Measurements from ENCODE around the gene PCYT1A.
"Not testable (repeated sequence)": the region's sequence is repeated elsewhere in the genome, so short reads cannot be mapped to it uniquely, and the experiment has no call there.

The PCYT1A gene

DNA sequence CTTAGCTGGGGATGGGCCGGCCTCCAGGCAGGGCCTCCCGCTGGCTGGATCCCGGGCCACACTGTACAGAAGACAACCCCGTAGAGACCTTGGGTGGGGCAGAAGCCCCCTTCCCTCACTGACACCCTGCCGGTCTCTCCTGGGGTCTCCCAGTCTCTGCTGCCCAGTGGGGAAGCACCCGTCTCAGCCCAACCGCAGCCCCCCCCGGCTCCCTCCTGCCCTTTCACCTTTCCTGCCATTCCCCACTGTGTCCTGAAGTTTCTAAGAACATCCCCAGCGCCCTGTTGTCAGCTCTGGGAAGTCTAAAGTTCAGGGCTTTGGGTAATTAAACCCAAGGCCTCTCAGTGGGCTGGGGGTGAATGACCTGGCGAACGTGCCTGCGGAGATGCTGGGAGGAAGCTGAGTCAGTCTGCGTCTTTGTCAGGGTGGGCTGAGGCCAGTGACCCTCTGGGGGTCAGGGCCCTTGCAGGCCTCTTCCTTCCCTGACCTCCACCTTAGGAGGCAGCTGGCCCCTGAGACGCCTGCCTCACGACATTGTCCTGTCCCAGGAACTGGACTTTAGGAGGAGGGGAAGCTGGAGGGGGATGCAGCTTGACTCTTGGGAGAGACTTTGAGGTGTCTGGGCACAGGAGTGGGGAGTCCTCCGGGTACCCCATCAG, 72.6 kb downstream of the PCYT1A start:
- no peak for DNase-seq (ENCODE audit: low read depth)
- no peak overlapping the region for H3K4me3 ChIP-seq (ENCODE audit: low read depth, low read length)
- TF ChIP-seq, protein P1, sequence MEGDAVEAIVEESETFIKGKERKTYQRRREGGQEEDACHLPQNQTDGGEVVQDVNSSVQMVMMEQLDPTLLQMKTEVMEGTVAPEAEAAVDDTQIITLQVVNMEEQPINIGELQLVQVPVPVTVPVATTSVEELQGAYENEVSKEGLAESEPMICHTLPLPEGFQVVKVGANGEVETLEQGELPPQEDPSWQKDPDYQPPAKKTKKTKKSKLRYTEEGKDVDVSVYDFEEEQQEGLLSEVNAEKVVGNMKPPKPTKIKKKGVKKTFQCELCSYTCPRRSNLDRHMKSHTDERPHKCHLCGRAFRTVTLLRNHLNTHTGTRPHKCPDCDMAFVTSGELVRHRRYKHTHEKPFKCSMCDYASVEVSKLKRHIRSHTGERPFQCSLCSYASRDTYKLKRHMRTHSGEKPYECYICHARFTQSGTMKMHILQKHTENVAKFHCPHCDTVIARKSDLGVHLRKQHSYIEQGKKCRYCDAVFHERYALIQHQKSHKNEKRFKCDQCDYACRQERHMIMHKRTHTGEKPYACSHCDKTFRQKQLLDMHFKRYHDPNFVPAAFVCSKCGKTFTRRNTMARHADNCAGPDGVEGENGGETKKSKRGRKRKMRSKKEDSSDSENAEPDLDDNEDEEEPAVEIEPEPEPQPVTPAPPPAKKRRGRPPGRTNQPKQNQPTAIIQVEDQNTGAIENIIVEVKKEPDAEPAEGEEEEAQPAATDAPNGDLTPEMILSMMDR (IDR thresholded peaks at IDR 0.05; ENCODE audit: insufficient read depth, low read depth, low read length, missing control alignments) = no peak

DNA sequence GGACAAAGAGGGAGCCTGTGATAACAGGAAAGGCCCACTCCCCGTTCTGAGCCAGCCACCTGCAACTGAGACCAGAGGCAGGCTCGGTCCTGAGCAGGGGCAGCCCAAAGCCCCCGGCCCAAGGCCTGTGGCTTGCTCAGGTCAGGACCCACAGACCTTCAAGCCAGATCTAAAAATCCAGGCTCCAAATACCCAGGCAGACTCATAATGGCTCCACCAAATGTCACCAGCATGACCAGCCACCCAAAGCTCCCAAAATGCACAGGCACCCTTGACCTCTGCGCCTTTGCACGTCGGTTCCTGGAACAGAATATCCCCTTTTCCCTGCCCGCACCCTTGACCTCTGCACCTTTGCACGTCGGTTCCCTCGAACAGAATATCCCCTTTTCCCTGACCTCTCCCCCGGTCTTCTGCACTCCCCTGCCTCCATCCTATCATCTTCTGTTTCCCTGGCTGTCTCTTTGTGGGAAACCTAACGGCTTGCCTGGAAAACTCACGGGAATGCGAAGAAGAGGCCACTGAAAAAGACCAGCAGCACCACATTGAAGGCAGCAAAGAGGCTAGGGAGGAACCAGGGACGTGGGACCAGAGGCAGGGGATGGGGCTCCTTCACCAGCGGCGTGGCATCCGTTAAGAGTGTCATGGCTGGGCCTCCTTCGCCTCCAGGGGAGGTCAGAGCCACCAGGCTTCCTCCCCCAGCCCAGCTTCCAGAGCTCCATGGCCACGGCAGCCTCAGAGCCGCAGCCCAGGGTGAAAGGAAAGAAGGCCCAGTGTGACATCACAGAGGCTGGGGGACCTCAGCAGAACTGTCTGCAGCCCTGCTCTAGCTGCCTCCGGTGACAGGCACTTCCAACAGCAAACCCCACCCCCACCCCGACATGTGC, 76.6 kb downstream of the PCYT1A start, which contains the start of gene ZDHHC19:
Gene ZDHHC19, minus strand, starts transcription at position 728 of the 884 bp plus-strand sequence. Its CDS starts 85 bp downstream, at position 643.
- no peak within 1 kb of the TSS for H3K4me3 ChIP-seq (ENCODE audit: low read depth, low read length)
- TF ChIP-seq, protein P1 (IDR thresholded peaks at IDR 0.05; ENCODE audit: insufficient read depth, low read depth, low read length, missing control alignments) = no peak

DNA sequence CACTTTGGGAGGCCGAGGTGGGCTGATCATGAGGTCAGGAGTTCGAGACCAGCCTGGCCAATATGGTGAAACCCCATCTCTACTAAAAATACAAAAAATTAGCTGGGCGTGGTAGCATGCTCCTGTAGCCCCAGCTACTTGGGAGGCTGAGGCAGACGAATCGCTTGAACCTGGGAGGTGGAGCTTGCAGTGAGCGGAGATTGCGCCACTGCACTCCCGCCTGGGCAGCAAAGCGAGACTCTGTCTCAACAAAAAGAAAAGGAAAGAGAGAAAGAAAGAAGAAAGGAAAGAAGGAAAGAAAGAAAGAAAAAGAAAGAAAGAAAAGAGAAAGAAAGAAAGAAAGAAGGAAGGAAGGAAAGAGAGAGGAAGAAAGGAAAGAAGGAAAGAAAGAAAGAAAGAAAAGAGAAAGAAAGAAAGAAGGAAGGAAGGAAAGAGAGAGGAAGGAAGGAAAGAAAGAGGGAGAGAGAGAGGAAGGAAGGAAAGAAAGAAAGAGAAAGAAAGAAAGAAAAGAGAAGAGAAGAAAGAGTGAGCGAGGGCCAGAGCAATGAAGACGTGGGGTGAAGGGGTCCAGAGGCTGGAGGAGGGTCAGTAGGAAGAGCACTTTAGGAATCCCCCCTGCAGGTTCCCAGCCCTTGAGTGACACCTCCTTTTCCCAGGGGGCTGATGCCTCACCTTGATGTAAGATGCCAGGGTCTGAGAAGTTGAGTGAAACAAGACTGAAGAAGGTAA, 77.4 kb downstream of the PCYT1A start:
- not testable (repeated sequence) for DNase-seq (ENCODE audit: low read depth); H3K4me3 ChIP-seq (ENCODE audit: low read depth, low read length)

More for the DNA sequence above, 76.6 kb downstream of the PCYT1A start, which contains the start of gene ZDHHC19:
- DNase-seq (ENCODE audit: low read depth) = no peak

DNA sequence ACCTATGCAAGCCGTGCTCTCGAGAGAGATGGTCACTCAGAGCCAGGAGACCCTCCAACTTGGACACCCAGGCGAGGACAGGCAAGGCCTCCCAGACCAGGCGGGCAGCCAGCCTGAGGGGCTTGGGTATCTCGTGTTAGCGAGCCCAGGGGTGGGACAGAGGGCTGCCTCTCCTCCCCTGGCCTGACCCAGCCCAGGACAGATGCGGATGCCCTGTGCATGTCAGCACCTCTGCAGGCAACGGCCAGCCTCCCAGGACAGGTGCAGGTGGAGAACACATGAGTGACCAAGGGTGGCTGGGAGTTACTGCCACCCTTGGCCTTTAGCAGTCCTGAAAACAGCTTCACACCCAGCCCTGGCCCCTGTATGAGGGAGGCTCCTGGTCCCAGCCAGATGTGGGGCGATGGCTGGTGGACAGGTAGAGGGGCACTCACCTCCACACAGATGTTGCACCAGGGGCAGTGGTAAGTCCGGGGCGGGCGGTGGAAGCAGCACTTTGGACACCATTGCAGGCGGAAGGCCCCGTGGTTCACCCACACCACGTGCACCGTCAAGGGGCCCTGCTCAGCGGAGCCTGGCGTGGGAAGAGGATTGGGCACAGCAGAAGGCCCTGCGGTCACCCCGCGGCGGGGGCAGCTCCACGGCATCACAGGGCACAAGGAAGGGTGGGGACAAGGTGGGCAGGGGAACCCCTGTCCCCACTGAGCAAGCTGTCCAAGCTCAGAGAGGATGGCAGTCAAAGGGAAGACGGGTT, 78.4 kb downstream of the PCYT1A start:
- no peak for DNase-seq (ENCODE audit: low read depth)
- TF ChIP-seq, protein P1 (IDR thresholded peaks at IDR 0.05; ENCODE audit: insufficient read depth, low read depth, low read length, missing control alignments) = no peak
- H3K4me3 ChIP-seq (ENCODE audit: low read depth, low read length) = no peak overlapping the region

DNA sequence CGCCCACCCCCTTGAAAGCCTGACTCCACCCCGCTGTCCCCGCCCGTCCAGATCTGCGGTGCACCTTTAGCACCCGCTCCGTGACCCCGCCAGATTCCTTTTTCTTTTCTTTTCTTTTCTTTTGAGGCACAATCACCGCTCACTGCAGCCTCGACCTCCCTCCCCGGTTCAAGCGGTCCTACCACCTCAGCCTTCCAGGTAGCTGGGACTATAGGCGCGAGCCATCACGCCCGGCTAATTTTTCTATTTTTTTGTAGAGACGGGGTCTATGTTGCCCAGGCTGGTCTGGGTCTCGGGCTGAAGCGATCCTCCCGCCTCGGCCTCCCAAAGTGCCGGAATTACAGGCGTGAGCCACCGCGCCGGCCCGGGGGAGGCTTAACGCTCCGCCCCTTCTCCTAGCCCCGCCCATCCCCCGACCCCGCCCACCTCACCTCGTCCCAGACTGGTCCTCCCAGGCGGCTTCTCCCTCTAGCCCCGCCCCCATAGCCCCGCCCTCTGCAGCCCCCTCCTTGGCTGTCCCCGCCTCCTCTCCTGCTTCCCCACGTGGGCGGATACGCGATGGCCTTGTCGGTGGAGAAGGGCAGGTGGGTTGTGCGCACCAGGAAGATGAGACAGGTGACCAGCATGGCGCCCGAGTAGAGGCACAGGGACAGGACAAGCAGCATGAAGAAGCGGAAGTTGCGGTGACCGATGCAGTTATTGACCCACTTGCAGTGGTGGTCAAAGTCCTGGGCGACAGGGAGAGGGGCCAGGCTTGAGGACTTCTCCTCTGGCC, 79.5 kb downstream of the PCYT1A start:
- peak overlapping the region; percentile 54 for H3K4me3 ChIP-seq (ENCODE audit: low read depth, low read length)
- TF ChIP-seq, protein P1 (IDR thresholded peaks at IDR 0.05; ENCODE audit: insufficient read depth, low read depth, low read length, missing control alignments) = no peak
- peak; percentile 75 for DNase-seq (ENCODE audit: low read depth)

DNA sequence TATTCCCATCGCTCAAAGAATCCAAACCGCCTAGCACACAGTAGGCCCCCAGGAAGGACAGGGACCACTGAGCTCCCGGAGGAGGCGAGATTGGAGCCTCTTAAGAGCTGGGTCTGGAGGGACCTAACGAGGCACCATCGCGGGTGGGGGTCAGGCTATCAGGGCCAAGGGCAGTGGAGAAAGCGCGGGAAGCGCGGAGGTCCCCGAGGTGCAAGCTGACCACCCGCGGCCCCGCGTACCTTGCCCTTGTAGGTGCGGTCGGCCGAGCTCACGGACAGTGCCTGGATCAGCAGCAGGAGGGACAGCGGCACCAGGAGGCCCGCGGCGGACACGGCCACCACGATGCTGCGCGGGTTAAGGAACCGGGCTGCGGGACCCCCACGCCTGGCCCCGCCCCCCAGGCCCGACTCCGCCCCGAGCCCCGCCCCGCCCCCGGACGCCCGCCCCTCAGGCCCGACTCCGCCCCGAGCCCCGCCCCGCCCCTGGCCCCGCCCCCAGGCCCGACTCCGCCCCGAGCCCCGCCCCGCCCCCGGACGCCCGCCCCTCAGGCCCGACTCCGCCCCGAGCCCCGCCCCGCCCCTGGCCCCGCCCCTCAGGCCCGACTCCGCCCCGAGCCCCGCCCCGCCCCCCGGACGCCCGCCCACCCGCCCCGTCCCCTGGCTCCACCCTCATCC, 80.2 kb downstream of the PCYT1A start:
- TF ChIP-seq, protein P1 (IDR thresholded peaks at IDR 0.05; ENCODE audit: insufficient read depth, low read depth, low read length, missing control alignments) = no peak
- DNase-seq (ENCODE audit: low read depth) = peak; percentile 30
- H3K4me3 ChIP-seq (ENCODE audit: low read depth, low read length) = no peak overlapping the region

DNA sequence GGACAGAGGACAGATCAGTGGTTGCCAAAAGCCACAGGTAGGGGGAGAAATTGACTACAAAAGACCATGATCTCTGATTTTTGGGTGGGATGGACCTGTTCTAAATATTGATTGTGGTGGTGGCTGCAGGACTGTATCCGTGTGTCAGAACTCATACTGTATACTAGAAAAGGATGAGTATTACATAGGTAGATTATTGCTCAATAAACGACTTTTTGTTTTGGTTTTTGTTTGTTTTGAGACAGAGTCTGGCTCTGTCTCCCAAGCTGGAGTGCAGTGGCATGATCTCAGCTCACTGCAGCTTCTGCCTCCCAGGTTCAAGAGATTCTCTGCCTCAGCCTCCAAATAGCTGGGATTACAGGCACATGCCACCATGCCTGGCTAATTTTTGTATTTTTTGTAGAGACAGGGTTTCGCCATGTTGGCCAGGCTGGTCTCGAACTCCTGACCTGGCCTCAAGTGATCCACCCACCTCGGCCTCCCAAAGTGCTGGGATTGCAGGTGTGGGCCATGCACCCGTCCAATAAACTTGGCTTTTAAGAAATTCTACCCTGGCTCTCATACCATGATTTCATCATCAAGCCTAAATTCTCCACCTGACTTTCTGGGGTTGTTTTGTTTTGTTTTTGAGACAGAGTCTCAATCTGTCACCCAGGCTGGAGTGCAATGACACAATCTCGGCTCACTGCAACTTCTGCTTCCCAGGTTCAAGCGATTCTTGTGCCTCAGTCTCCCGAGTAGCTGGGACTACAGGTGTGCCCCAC, 81.9 kb downstream of the PCYT1A start:
- H3K4me3 ChIP-seq (ENCODE audit: low read depth, low read length); DNase-seq (ENCODE audit: low read depth): not testable (repeated sequence)
